Neural progenitor cell (in vitro differentiated cells): Measurements from ENCODE around the gene BOD1L1.

Experiments
- CTCF ChIP-seq: fragments of 200-600 bp; sonication (generic); IDR thresholded peaks from 2 replicates; pipeline ENCODE4 v1.5.1; 2017; ENCODE audit warnings: antibody characterized with exemption, mild to moderate bottlenecking
- EZH2 ChIP-seq: fragments of 200-600 bp; sonication (generic); IDR thresholded peaks from 2 replicates; pipeline ENCODE4 v1.6.1; 2017; ENCODE audit warnings: antibody characterized with exemption, mild to moderate bottlenecking, moderate library complexity
- EZH2phosphoT487 ChIP-seq: fragments of 200-600 bp; sonication (generic); IDR thresholded peaks from 2 replicates; pipeline ENCODE4 v1.6.1; 2017; ENCODE audit warnings: antibody characterized with exemption

GRCh38 chr4:13523105-13523477, 104.4 kb downstream of the BOD1L1 start:
- TF ChIP-seq CTCF (no peak), EZH2 (peak; percentile 15), EZH2phosphoT487 (no peak)
